DND-41 (cell line): ENCODE results near the gene METTL21A.

Experiments
- EZH2 ChIP-seq: IDR thresholded peaks from 3 replicates; pipeline ENCODE4 v1.6.1; 2012; ENCODE audit warnings: borderline replicate concordance, low read depth, mild to moderate bottlenecking, moderate library complexity, low read length, inconsistent platforms; ENCODE audit not compliant: severe bottlenecking
- TF ChIP-seq, protein P1 (sequence below): IDR thresholded peaks from 2 replicates; pipeline ENCODE4 v1.5.1; 2012; ENCODE audit warnings: borderline replicate concordance, low read length, moderate library complexity, mild to moderate bottlenecking; ENCODE audit not compliant: poor library complexity, severe bottlenecking; ENCODE audit errors: extremely low read depth

DNA sequence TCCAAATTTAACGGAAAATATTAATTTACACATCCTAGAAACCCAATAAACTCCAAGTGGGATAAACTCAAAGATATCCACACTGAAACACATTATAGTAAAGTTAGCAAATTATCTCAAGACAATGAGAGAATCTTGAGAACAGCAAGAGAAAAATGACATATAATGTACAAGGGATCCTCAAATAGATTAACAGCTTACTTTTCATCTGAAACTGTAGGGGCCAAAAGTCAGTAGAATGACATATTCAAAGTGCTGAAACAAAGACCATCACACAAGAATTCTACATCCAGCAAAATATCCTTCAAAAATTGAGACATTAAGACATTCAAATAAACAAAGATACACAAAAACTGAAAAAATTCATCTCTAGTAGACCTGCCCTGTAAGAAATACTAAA, 18.7 kb upstream of the METTL21A start:
- TF ChIP-seq, protein P1, sequence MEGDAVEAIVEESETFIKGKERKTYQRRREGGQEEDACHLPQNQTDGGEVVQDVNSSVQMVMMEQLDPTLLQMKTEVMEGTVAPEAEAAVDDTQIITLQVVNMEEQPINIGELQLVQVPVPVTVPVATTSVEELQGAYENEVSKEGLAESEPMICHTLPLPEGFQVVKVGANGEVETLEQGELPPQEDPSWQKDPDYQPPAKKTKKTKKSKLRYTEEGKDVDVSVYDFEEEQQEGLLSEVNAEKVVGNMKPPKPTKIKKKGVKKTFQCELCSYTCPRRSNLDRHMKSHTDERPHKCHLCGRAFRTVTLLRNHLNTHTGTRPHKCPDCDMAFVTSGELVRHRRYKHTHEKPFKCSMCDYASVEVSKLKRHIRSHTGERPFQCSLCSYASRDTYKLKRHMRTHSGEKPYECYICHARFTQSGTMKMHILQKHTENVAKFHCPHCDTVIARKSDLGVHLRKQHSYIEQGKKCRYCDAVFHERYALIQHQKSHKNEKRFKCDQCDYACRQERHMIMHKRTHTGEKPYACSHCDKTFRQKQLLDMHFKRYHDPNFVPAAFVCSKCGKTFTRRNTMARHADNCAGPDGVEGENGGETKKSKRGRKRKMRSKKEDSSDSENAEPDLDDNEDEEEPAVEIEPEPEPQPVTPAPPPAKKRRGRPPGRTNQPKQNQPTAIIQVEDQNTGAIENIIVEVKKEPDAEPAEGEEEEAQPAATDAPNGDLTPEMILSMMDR, result no peak
- TF ChIP-seq EZH2, result no peak
